Measurements from ENCODE around the gene TAOK3. TPM values are rescaled to one million over a fixed set of nuclear protein-coding genes. Genes with fewer than 3 reads are reported as not detected.

The TAOK3 gene
- total and polyA plus RNA-seq, 9 of the 15 experiments (the other 6 are each of a cell fraction or from before 2014, with no cell fraction given), result 24.3 to 83.5 (median 47.1) TPM

DNA sequence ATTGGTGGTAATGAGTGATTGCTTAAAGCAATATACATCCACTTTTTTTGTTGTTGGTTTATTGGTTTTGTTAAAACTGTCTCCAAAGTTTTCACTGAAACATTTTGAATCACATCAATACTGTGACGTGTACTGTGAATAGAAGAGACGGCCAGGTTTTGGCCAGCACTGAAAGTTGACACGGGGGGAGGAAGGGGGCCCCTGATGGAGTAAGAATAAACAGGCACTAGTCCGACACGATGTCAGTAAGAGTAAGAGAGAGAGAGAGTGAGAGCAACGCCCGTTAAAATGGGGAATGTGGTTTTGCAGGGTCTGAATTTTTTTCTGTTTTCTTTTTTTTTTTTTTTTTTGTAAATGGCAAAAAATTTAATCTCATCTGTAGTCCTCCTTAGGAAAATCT, 222.1 kb downstream of the TAOK3 start (continued):
- no peak for TF ChIP-seq CCNT2 (IDR thresholded peaks at IDR 0.05; ENCODE audit: borderline replicate concordance, extremely low read depth, insufficient read length, low read depth, low read length)
- TF ChIP-seq ZNF212 (CRISPR knock-in tag; IDR thresholded peaks at IDR 0.05), result no peak
- TF ChIP-seq KLF6 (CRISPR knock-in tag; IDR thresholded peaks at IDR 0.05; ENCODE audit: borderline replicate concordance), result no peak

DNA sequence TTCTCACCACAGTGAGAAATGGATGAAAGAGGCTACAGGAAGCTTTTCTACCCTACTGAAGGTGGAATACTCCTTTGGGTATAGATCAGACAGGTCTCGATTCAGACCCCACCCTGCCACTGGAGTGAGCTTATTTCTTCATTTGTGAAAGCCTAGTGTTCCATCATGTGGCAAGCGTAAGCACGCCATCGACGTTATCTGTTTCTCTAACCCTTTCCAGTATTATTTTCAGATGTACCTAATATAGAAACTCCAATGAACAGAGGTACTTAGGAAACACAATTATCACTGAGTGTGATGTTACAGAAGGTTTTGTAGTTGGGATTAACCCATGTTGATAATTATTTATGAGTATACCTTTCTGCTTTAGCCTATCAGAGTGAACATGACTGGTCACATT, 224.4 kb downstream of the TAOK3 start:
- 88% methylated on average over 5 of the region's 5 CpGs for WGBS (ENCODE audit: insufficient coverage, low coverage, missing lambda C conversion rate)
- Histone ChIP-seq H3K27ac (ENCODE audit: extremely low read depth, low read depth, low read length) (no peak overlapping the region), H3K9me3 (replicated peaks; ENCODE audit: control insufficient read depth, insufficient read depth, low read depth, low read length) (no peaks in the 10 kb centered on the region), H3K4me2 (ENCODE audit: insufficient read depth, low read length) (no peak overlapping the region), H2AFZ (ENCODE audit: low read depth, low read length) (no peak overlapping the region), H3K4me1 (replicated peaks in 1 of 2; ENCODE audit: control insufficient read depth in 2 of 2, insufficient read depth in 2 of 2, low read length in 2 of 2) (0 out of 5 replicates have a peak, but pooled peaks cover 0 to 3% of the 10 kb centered on the region in 2 experiments), H3K36me3 (ENCODE audit: control insufficient read depth, insufficient read depth, low read length) (peaks cover 69% of the 10 kb centered on the region; the same call in 2 of the 3 replicates), H3K79me2 (ENCODE audit: control insufficient read depth, insufficient read depth, low read length) (no peaks in the 10 kb centered on the region), H3K9me1 (ENCODE audit: control insufficient read depth, insufficient read depth, low read length) (no peaks in the 10 kb centered on the region), H3K9ac (ENCODE audit: insufficient read depth in 1 of 2, low read depth in 2 of 2, low read length in 2 of 2) (no peak overlapping the region), H3K27me3 (ENCODE audit: control insufficient read depth in 2 of 2, insufficient read depth in 2 of 2, low read length in 2 of 2) (no peaks in the 10 kb centered on the region), H4K20me1 (replicated peaks; ENCODE audit: control insufficient read depth, insufficient read depth, low read length) (no peaks in the 10 kb centered on the region), H3K4me3 (no peak overlapping the region)
- ATAC-seq (no peak), FAIRE-seq (no peak), DNase-seq (ENCODE audit: extremely low read depth in 1 of 4, low spot score in 3 of 4) (no peak)
- ChIA-PET CTCF (ENCODE audit: low intra/inter-chr PET ratio) (no interaction called here), POLR2A (interaction anchor here (0.6 to 3.4 kb wide), 5 partner anchors 10 to 63 kb away, joined by 3 to 19 read pairs (median 3); partner anchors contain the start of gene PEBP1)
- TF ChIP-seq XRCC3 (IDR thresholded peaks at IDR 0.05) (no peak), ZKSCAN8 (CRISPR knock-in tag; IDR thresholded peaks at IDR 0.05) (no peak), NR1H2 (CRISPR knock-in tag; IDR thresholded peaks at IDR 0.05) (no peak), GATA2 (CRISPR knock-in tag; IDR thresholded peaks at IDR 0.05) (no peak), POLR2A (conservative IDR thresholded peaks at IDR 0.05) (peak; percentile 35; the same call in 1 of the 2 replicates)
- TF ChIP-seq, protein P1, sequence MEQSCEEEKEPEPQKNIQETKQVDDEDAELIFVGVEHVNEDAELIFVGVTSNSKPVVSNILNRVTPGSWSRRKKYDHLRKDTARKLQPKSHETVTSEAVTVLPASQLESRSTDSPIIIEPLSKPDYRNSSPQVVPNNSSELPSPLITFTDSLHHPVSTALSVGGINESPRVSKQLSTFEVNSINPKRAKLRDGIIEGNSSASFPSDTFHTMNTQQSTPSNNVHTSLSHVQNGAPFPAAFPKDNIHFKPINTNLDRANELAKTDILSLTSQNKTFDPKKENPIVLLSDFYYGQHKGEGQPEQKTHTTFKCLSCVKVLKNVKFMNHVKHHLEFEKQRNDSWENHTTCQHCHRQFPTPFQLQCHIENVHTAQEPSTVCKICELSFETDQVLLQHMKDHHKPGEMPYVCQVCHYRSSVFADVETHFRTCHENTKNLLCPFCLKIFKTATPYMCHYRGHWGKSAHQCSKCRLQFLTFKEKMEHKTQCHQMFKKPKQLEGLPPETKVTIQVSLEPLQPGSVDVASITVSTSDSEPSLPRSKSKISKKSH (CRISPR knock-in tag; IDR thresholded peaks at IDR 0.05), result no peak
- TF ChIP-seq, protein P2, sequence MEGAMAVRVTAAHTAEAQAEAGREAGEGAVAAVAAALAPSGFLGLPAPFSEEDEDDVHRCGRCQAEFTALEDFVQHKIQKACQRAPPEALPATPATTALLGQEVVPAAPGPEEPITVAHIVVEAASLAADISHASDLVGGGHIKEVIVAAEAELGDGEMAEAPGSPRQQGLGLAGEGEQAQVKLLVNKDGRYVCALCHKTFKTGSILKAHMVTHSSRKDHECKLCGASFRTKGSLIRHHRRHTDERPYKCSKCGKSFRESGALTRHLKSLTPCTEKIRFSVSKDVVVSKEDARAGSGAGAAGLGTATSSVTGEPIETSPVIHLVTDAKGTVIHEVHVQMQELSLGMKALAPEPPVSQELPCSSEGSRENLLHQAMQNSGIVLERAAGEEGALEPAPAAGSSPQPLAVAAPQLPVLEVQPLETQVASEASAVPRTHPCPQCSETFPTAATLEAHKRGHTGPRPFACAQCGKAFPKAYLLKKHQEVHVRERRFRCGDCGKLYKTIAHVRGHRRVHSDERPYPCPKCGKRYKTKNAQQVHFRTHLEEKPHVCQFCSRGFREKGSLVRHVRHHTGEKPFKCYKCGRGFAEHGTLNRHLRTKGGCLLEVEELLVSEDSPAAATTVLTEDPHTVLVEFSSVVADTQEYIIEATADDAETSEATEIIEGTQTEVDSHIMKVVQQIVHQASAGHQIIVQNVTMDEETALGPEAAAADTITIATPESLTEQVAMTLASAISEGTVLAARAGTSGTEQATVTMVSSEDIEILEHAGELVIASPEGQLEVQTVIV (CRISPR knock-in tag; IDR thresholded peaks at IDR 0.05; ENCODE audit: borderline replicate concordance), result no peak
- TF ChIP-seq, protein P3, sequence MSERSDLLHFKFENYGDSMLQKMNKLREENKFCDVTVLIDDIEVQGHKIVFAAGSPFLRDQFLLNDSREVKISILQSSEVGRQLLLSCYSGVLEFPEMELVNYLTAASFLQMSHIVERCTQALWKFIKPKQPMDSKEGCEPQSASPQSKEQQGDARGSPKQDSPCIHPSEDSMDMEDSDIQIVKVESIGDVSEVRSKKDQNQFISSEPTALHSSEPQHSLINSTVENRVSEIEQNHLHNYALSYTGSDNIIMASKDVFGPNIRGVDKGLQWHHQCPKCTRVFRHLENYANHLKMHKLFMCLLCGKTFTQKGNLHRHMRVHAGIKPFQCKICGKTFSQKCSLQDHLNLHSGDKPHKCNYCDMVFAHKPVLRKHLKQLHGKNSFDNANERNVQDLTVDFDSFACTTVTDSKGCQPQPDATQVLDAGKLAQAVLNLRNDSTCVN (CRISPR knock-in tag; IDR thresholded peaks at IDR 0.05), result no peak
- TF ChIP-seq, protein P4, sequence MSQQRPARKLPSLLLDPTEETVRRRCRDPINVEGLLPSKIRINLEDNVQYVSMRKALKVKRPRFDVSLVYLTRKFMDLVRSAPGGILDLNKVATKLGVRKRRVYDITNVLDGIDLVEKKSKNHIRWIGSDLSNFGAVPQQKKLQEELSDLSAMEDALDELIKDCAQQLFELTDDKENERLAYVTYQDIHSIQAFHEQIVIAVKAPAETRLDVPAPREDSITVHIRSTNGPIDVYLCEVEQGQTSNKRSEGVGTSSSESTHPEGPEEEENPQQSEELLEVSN (IDR thresholded peaks at IDR 0.05; ENCODE audit: borderline replicate concordance in 1 of 2, extremely low read depth in 1 of 2, insufficient read depth in 1 of 2, insufficient read length in 1 of 2, low read depth in 1 of 2, low read length in 1 of 2, poor library complexity in 1 of 2, severe bottlenecking in 1 of 2), result no peak
- intact Hi-C loops (cut with micrococcal nuclease) (no loop called here), in situ Hi-C loops (cut with MboI) (no loop called here)
- no TSS peak for BruUV-seq (replicated peaks)

All from K562 (cell line).